Activated CD8-positive, alpha-beta T cell treated with anti-CD3 and anti-CD28 coated beads for 36 hours (primary cell): ENCODE data around the gene VASP. TPM values are rescaled to one million over a fixed set of nuclear protein-coding genes. Genes with fewer than 3 reads are reported as not detected.

ENCODE experiments used
- ATAC-seq: fragments of 200-7000 bp; cut with Tn5 transposase; one replicate; pipeline ENCODE4 v1.10.0; 2021; ENCODE audit warnings: mild to moderate bottlenecking, moderate library complexity
- CTCF ChIA-PET: fragments of 350-600 bp; sonication (Branson Sonifier 250); formaldehyde crosslinking; loops from one replicate; lab custom pipeline; 2021; ENCODE audit warnings: antibody characterized with exemption; lab: Charles Lee
- POLR2A ChIA-PET: fragments of 350-600 bp; sonication (Branson Sonifier 250); formaldehyde crosslinking; loops from one replicate; lab custom pipeline; 2021; ENCODE audit warnings: antibody characterized with exemption; lab: Charles Lee
- DNase-seq: peaks from one replicate; pipeline ENCODE4 v3.0.0-alpha.2; 2020
- H3K27ac Mint-ChIP-seq: one replicate; pipeline ENCODE4 v1.8.0; 2021; ENCODE audit warnings: mild to moderate bottlenecking, mixed read lengths
- H3K27me3 Mint-ChIP-seq: one replicate; pipeline ENCODE4 v1.8.0; 2021; ENCODE audit warnings: mixed read lengths
- H3K36me3 Mint-ChIP-seq: one replicate; pipeline ENCODE4 v1.8.0; 2021; ENCODE audit warnings: low read depth, mixed read lengths
- H3K4me1 Mint-ChIP-seq: one replicate; pipeline ENCODE4 v1.8.0; 2021; ENCODE audit warnings: low read depth, mixed read lengths
- H3K4me3 Mint-ChIP-seq: one replicate; pipeline ENCODE4 v1.8.0; 2021; ENCODE audit warnings: mild to moderate bottlenecking, moderate library complexity, mixed read lengths
- H3K9me3 Mint-ChIP-seq: one replicate; pipeline ENCODE4 v1.8.0; 2021; ENCODE audit warnings: mixed read lengths
- intact Hi-C: fragments of 100-400 bp; cut with micrococcal nuclease; formaldehyde crosslinking; loops from one replicate; pipeline ENCODE4 v1.10.0; 2022
- total RNA-seq, 2 experiments: library from RNA; stranded (reverse); gene quantifications; one replicate each; pipeline ENCODE4 v1.2.3, GENCODE V29; 2021
- TF ChIP-seq, protein P1 (sequence below): fragments of 200-600 bp; IDR thresholded peaks from one replicate; pipeline ENCODE4 v1.8.0; 2022; ENCODE audit warnings: antibody characterized with exemption, mild to moderate bottlenecking

Gene VASP
- total RNA-seq, 2 experiments from 2014 or later: 152 to 153 TPM

DNA sequence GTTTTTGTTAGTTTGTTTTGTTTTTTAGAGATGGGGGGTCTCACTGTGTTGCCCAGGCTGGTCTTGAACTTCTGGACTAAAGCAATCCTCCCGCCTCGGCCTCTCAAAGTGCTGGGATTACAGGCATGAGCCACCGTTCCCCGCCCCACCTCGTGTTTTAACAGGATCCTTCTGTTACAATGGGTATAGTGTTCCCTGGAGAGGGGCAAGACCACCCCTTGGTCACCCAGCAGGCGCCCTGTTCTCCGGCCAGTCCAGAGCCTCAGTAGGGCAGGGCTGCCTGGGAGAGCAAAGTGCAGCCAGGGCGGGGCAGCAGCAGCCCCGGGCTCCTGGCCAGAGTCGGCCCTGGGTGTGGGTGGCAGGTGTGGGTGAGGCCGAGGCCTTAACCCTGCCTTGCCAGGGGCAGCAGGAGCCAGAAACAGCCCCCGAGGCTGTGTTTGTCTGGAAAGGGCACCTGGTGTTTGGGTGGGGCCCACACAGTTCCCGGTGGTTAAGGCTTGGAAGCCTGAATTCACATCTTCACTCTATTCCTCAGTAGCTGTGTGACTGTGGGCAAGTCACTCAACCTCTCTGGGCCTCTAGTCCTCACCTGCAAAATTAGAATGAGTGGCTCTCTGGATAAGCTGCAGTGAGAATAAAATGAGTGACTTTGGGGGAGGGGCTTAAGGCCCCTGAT lies 7.2 kb downstream of the VASP start:
- Mint-ChIP-seq H3K4me3 (peak overlapping the region; percentile 55), H3K27me3 (no peaks in the 10 kb centered on the region), H3K4me1 (peaks cover 61% of the 10 kb centered on the region), H3K27ac (peak overlapping the region; percentile 91), H3K36me3 (peaks cover 36% of the 10 kb centered on the region), H3K9me3 (no peaks in the 10 kb centered on the region)
- intact Hi-C loops: no loop called here
- CTCF ChIA-PET: interaction anchor here (1.1 to 2.4 kb wide), 6 partner anchors 30 to 167 kb away, joined by 4 to 8 read pairs (median 4); no protein-coding TSS in a partner anchor
- TF ChIP-seq, protein P1, sequence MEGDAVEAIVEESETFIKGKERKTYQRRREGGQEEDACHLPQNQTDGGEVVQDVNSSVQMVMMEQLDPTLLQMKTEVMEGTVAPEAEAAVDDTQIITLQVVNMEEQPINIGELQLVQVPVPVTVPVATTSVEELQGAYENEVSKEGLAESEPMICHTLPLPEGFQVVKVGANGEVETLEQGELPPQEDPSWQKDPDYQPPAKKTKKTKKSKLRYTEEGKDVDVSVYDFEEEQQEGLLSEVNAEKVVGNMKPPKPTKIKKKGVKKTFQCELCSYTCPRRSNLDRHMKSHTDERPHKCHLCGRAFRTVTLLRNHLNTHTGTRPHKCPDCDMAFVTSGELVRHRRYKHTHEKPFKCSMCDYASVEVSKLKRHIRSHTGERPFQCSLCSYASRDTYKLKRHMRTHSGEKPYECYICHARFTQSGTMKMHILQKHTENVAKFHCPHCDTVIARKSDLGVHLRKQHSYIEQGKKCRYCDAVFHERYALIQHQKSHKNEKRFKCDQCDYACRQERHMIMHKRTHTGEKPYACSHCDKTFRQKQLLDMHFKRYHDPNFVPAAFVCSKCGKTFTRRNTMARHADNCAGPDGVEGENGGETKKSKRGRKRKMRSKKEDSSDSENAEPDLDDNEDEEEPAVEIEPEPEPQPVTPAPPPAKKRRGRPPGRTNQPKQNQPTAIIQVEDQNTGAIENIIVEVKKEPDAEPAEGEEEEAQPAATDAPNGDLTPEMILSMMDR: no peak
- ATAC-seq (peak; percentile 61), DNase-seq (no peak)
- POLR2A ChIA-PET: interaction anchor here (1.1 to 2.2 kb wide), 3 partner anchors 10 to 178 kb away, joined by 3 to 7 read pairs (median 4); partner anchors contain the start of gene QPCTL

DNA sequence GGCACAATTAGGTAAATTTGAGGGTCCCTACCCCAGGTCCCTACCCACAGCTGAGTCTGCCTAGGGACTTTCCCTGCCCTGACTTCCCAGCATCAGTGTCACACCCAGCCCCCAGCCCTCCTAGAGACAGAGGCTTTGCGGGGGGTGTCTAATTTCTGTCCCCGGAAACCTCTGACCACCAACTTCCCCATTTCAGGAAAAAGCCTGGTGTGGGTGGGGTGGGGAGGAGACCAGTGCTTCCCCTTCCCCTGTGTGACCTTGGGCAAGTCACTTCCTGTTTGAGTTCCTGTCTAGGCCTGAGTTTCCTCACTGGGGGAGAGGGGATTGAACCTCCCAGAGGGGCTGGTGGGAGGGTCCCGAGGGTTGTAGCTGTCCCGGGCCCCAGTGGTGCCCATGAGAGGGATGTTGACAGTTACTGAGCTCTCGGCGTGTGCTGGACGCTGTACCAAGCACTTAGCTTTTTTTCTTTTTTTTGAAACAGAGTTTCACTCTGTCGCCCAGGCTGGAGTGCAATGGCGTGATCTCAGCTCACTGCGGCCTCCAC lies 7.9 kb downstream of the VASP start:
- Mint-ChIP-seq H3K4me3 (peak overlapping the region; percentile 24), H3K9me3 (no peaks in the 10 kb centered on the region), H3K36me3 (peaks cover 36% of the 10 kb centered on the region), H3K27ac (peak overlapping the region; percentile 91), H3K27me3 (no peaks in the 10 kb centered on the region), H3K4me1 (peaks cover 55% of the 10 kb centered on the region)
- ChIA-PET CTCF (interaction anchor here (1.1 to 2.4 kb wide), 8 partner anchors 12 to 166 kb away, joined by 3 to 8 read pairs (median 4); no protein-coding TSS in a partner anchor), POLR2A (interaction anchor here (0.9 to 2.2 kb wide), 5 partner anchors 9 to 178 kb away, joined by 3 to 7 read pairs (median 4); partner anchors contain the start of gene QPCTL)
- ATAC-seq: peak; percentile 56
- intact Hi-C loops: no loop called here
- TF ChIP-seq, protein P1: no peak
- DNase-seq: peak; percentile 26

DNA sequence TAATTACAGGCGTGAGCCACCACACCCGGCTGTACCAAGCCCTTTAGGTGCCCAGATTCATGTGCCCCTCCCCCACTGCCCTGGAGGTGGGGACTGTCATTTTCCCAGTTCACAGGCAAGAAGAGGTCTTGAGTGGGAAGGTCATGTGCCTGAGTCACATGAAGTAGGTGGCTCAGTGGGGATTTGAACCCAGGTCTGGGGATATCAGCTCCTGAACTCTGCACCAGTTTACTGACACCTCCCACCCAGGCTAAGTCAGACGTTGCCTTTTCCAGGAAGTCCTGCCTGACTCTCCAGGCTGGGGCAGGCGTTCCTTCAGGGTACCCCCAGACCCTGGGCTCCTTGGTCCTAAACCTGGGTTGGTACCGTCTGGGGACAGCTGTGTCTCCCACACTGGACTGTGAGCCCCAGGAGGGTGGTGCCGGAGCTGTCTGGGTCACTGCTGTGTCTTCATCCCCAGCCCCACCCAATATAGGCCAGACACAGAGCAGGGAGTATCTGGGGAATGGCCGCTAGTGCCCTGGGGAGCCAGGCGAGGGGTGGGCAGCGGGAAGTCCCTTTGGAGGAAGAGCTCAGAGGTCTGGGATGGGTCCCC lies 8.6 kb downstream of the VASP start:
- ATAC-seq (no peak), DNase-seq (peak; percentile 31)
- Mint-ChIP-seq H3K4me1 (peaks cover 48% of the 10 kb centered on the region), H3K36me3 (peaks cover 36% of the 10 kb centered on the region), H3K27ac (peak overlapping the region; percentile 91), H3K9me3 (no peaks in the 10 kb centered on the region), H3K4me3 (no peak overlapping the region), H3K27me3 (no peaks in the 10 kb centered on the region)
- TF ChIP-seq, protein P1: no peak
- CTCF ChIA-PET: interaction anchor here (0.8 to 2.4 kb wide), 9 partner anchors 11 to 165 kb away, joined by 3 to 8 read pairs (median 4); no protein-coding TSS in a partner anchor
- intact Hi-C loops: no loop called here
- POLR2A ChIA-PET: interaction anchor here (0.7 to 2.2 kb wide), 5 partner anchors 20 to 177 kb away, joined by 3 to 7 read pairs (median 3); partner anchors contain the start of gene QPCTL

GRCh38 chr19:45517238-45517637 lies 10.0 kb downstream of the VASP start:
- ATAC-seq: no peak
- POLR2A ChIA-PET: no interaction called here
- H3K4me1 Mint-ChIP-seq: peaks cover 36% of the 10 kb centered on the region
- no peaks in the 10 kb centered on the region for H3K27me3 Mint-ChIP-seq
- no peak for DNase-seq
- peaks cover 32% of the 10 kb centered on the region for H3K36me3 Mint-ChIP-seq
- H3K27ac Mint-ChIP-seq: peak overlapping the region; percentile 9
- TF ChIP-seq, protein P1: no peak
- CTCF ChIA-PET: interaction anchor here (2.4 kb wide), 1 partner anchor 32 kb away, joined by 7 read pairs; no protein-coding TSS in a partner anchor
- H3K9me3 Mint-ChIP-seq: no peaks in the 10 kb centered on the region
- intact Hi-C loops: no loop called here
- H3K4me3 Mint-ChIP-seq: no peak overlapping the region
